ENCODE measurements around the gene GNAO1.

Gene GNAO1

GRCh38 chr16:56327071-56327928 lies 136.0 kb downstream of the GNAO1 start:
- H3K4me2 ChIP-seq (ENCODE audit: low read depth, low read length) = no peak overlapping the region
- no peak overlapping the region for H3K4me3 ChIP-seq (ENCODE audit: low read length)
- no peaks in the 10 kb centered on the region for H3F3A ChIP-seq (ENCODE audit: insufficient read depth, low read length)
- H4K20me1 ChIP-seq (ENCODE audit: insufficient read depth, low read length) = no peaks in the 10 kb centered on the region
- no peaks in the 10 kb centered on the region for H3K4me1 ChIP-seq (ENCODE audit: low read length)
- no peaks in the 10 kb centered on the region for H3K79me2 ChIP-seq (ENCODE audit: low read length)
- H3K27ac ChIP-seq (ENCODE audit: low read length) = no peak overlapping the region
- H3K9me2 ChIP-seq (replicated peaks; ENCODE audit: insufficient read depth, low read length) = no peaks in the 10 kb centered on the region
- DNase-seq = no peak
- H3K9ac ChIP-seq (ENCODE audit: low read length) = no peak overlapping the region
- H3K27me3 ChIP-seq (replicated peaks; ENCODE audit: insufficient read depth, low read length) = peaks cover 7% of the 10 kb centered on the region; the same call in 1 of the 2 replicates
- H3K36me3 ChIP-seq (replicated peaks; ENCODE audit: insufficient read depth, low read length) = no peaks in the 10 kb centered on the region
- TF ChIP-seq EZH2phosphoT487 (IDR thresholded peaks at IDR 0.05; ENCODE audit: low read length) (no peak), EZH2 (optimal IDR thresholded peaks at IDR 0.05; ENCODE audit: low read depth, low read length) (no peak)
- TF ChIP-seq, protein P1, sequence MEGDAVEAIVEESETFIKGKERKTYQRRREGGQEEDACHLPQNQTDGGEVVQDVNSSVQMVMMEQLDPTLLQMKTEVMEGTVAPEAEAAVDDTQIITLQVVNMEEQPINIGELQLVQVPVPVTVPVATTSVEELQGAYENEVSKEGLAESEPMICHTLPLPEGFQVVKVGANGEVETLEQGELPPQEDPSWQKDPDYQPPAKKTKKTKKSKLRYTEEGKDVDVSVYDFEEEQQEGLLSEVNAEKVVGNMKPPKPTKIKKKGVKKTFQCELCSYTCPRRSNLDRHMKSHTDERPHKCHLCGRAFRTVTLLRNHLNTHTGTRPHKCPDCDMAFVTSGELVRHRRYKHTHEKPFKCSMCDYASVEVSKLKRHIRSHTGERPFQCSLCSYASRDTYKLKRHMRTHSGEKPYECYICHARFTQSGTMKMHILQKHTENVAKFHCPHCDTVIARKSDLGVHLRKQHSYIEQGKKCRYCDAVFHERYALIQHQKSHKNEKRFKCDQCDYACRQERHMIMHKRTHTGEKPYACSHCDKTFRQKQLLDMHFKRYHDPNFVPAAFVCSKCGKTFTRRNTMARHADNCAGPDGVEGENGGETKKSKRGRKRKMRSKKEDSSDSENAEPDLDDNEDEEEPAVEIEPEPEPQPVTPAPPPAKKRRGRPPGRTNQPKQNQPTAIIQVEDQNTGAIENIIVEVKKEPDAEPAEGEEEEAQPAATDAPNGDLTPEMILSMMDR (IDR thresholded peaks at IDR 0.05; ENCODE audit: low read length) = no peak
- no peaks in the 10 kb centered on the region for H3K9me3 ChIP-seq (replicated peaks; ENCODE audit: insufficient read depth, low read length)
- no peak overlapping the region for H2AFZ ChIP-seq (ENCODE audit: low read length)

DNA sequence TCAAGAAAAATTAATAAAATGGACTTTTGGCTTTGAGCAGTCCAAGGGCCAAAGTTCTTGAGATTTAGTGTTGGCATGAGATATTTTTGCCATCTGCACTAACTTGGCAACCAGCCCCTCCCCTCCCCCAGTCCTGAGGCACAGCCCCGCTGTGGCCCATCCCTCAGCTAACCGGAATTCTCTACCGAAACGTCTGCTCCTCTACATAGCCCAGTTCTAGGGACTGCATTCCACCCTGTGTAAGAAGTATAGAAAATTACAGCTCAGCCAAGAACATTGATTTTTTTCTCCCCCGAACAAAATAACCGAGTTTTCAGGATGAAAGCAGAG lies 136.6 kb downstream of the GNAO1 start:
- H3K79me2 ChIP-seq (ENCODE audit: low read length) = no peaks in the 10 kb centered on the region
- TF ChIP-seq, protein P1 (IDR thresholded peaks at IDR 0.05; ENCODE audit: low read length) = no peak
- TF ChIP-seq EZH2phosphoT487 (IDR thresholded peaks at IDR 0.05; ENCODE audit: low read length) (no peak), EZH2 (optimal IDR thresholded peaks at IDR 0.05; ENCODE audit: low read depth, low read length) (no peak)
- H3K9me3 ChIP-seq (replicated peaks; ENCODE audit: insufficient read depth, low read length) = no peaks in the 10 kb centered on the region
- H4K20me1 ChIP-seq (ENCODE audit: insufficient read depth, low read length) = no peaks in the 10 kb centered on the region
- H3K4me1 ChIP-seq (ENCODE audit: low read length) = no peaks in the 10 kb centered on the region
- no peaks in the 10 kb centered on the region for H3K9me2 ChIP-seq (replicated peaks; ENCODE audit: insufficient read depth, low read length)
- no peak overlapping the region for H3K4me2 ChIP-seq (ENCODE audit: low read depth, low read length)
- no peak overlapping the region for H3K4me3 ChIP-seq (ENCODE audit: low read length)
- DNase-seq = no peak
- H2AFZ ChIP-seq (ENCODE audit: low read length) = no peak overlapping the region
- peaks cover 7% of the 10 kb centered on the region; the same call in 1 of the 2 replicates for H3K27me3 ChIP-seq (replicated peaks; ENCODE audit: insufficient read depth, low read length)
- no peak overlapping the region for H3K27ac ChIP-seq (ENCODE audit: low read length)
- H3K9ac ChIP-seq (ENCODE audit: low read length) = no peak overlapping the region
- H3K36me3 ChIP-seq (replicated peaks; ENCODE audit: insufficient read depth, low read length) = no peaks in the 10 kb centered on the region
- no peaks in the 10 kb centered on the region for H3F3A ChIP-seq (ENCODE audit: insufficient read depth, low read length)

DNA sequence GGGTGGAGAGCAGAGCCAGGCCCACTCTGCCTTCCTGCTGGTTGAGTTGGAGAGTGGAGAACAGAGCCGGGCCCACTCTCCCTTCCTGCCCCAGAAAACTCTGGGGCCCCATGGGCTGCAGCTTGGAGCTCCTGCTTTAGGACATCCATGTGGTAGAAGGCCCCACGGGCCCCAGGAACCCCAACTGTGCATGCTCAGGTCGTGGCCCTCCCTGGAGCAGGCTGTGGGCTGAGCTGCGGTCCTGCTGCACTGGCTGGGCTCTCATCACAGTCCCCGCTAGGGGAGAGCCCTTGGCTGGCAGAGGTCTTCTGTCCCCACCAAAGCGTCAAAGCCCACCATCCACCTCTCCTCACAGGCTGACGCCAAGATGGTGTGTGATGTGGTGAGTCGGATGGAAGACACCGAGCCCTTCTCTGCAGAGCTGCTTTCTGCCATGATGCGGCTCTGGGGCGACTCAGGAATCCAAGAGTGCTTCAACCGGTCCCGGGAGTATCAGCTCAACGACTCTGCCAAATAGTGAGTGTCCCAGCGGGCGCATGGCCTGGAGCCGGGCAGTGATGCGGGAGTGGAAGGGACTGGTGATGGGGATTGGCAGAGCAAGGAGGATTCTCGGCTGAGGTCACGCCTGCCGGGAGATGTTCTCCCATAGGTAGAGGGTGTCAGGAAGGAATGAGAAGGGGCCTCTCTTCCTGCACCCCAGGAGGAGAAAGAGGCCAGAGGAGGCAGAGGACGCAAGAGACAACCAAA lies 137.2 kb downstream of the GNAO1 start:
- DNase-seq = no peak
- Histone ChIP-seq H3K79me2 (ENCODE audit: low read length) (no peaks in the 10 kb centered on the region), H3K27me3 (replicated peaks; ENCODE audit: insufficient read depth, low read length) (peaks cover 7% of the 10 kb centered on the region; the same call in 1 of the 2 replicates), H3K4me3 (ENCODE audit: low read length) (no peak overlapping the region), H3K4me2 (ENCODE audit: low read depth, low read length) (no peak overlapping the region), H3K9ac (ENCODE audit: low read length) (no peak overlapping the region), H3K36me3 (replicated peaks; ENCODE audit: insufficient read depth, low read length) (no peaks in the 10 kb centered on the region), H3K9me3 (replicated peaks; ENCODE audit: insufficient read depth, low read length) (no peaks in the 10 kb centered on the region), H3K27ac (ENCODE audit: low read length) (no peak overlapping the region), H3F3A (ENCODE audit: insufficient read depth, low read length) (no peaks in the 10 kb centered on the region), H3K9me2 (replicated peaks; ENCODE audit: insufficient read depth, low read length) (no peaks in the 10 kb centered on the region), H4K20me1 (ENCODE audit: insufficient read depth, low read length) (no peaks in the 10 kb centered on the region), H3K4me1 (ENCODE audit: low read length) (no peaks in the 10 kb centered on the region), H2AFZ (ENCODE audit: low read length) (no peak overlapping the region)
- TF ChIP-seq EZH2 (optimal IDR thresholded peaks at IDR 0.05; ENCODE audit: low read depth, low read length) (no peak), EZH2phosphoT487 (IDR thresholded peaks at IDR 0.05; ENCODE audit: low read length) (no peak)
- TF ChIP-seq, protein P1 (IDR thresholded peaks at IDR 0.05; ENCODE audit: low read length) = no peak

Data from MM.1S (cell line).